OCI-LY7 (cell line): ENCODE data around the gene MRPS2. TPM values are rescaled to one million over a fixed set of nuclear protein-coding genes. Genes with fewer than 3 reads are reported as not detected.
"Not testable (repeated sequence)": the region's sequence is repeated elsewhere in the genome, so short reads cannot be mapped to it uniquely, and the experiment has no call there.

Experiments used
- Bru-seq: library from RNA; stranded (reverse); fragments of 400-500 nt; gene quantifications from one replicate; lab custom pipeline; 2021; lab: Mats Ljungman, UMichigan
- BruChase-seq, 2 experiments: library from RNA; stranded (reverse); fragments of 400-500 nt; gene quantifications; one replicate each; lab custom pipeline; 2021; lab: Mats Ljungman, UMichigan
- BruUV-seq: library from RNA; stranded (reverse); fragments of 400-500 nt; replicated peaks from 2 replicates; lab custom pipeline; 2021; lab: Mats Ljungman, UMichigan
- CTCF ChIA-PET: fragments of 300-600 bp; sonication (Branson Sonifier 250); formaldehyde crosslinking; loops from one replicate; lab custom pipeline; 2022; ENCODE audit warnings: antibody characterized with exemption; ENCODE audit not compliant: unreplicated experiment; lab: Charles Lee
- POLR2A ChIA-PET: fragments of 300-600 bp; sonication (Branson Sonifier 250); formaldehyde crosslinking; loops from one replicate; lab custom pipeline; 2022; ENCODE audit warnings: antibody characterized with exemption; lab: Charles Lee
- DNase-seq: peaks from one replicate; pipeline ENCODE4 v3.0.0-alpha.2; 2015; ENCODE audit warnings: low spot score
- H2AFZ ChIP-seq: fragments of 200-600 bp; sonication (generic), shearing (Covaris generic); 2 replicates; pipeline ENCODE4 v1.6.1; 2014; ENCODE audit warnings: mild to moderate bottlenecking, antibody characterized with exemption, low read length, moderate library complexity
- H3K27ac ChIP-seq: fragments of 200-600 bp; sonication (generic); 2 replicates; pipeline ENCODE4 v1.5.1; 2014; ENCODE audit warnings: mixed run types, low read depth, mild to moderate bottlenecking, moderate library complexity, low read length, inconsistent platforms; ENCODE audit not compliant: poor library complexity, severe bottlenecking
- H3K36me3 ChIP-seq: fragments of 200-600 bp; sonication (generic); 2 replicates; pipeline ENCODE4 v1.6.1; 2014; ENCODE audit warnings: mild to moderate bottlenecking, antibody characterized with exemption, low read length, moderate library complexity, mixed read lengths; ENCODE audit not compliant: insufficient read depth
- H3K4me1 ChIP-seq: fragments of 200-600 bp; sonication (generic); 2 replicates; pipeline ENCODE4 v1.5.1; 2014; ENCODE audit warnings: mild to moderate bottlenecking, low read length; ENCODE audit not compliant: insufficient read depth, poor library complexity, severe bottlenecking
- H3K4me2 ChIP-seq: fragments of 200-600 bp; sonication (generic); 2 replicates; pipeline ENCODE4 v1.6.1; 2014; ENCODE audit warnings: mild to moderate bottlenecking, low read length
- H3K4me3 ChIP-seq: fragments of 200-600 bp; sonication (generic); 2 replicates; pipeline ENCODE4 v1.5.1; 2014; ENCODE audit warnings: mild to moderate bottlenecking, low read depth, low read length; ENCODE audit not compliant: poor library complexity, severe bottlenecking
- H3K79me2 ChIP-seq: fragments of 200-600 bp; sonication (generic); 2 replicates; pipeline ENCODE4 v1.6.1; 2016; ENCODE audit warnings: low read depth, mild to moderate bottlenecking, low read length, moderate library complexity, mixed read lengths; ENCODE audit not compliant: insufficient read depth
- H3K9me2 ChIP-seq: fragments of 200-600 bp; sonication (generic); 2 replicates; pipeline ENCODE4 v1.6.1; 2016; ENCODE audit warnings: mild to moderate bottlenecking, low read length, mixed read lengths; ENCODE audit not compliant: insufficient read depth
- H3K9me3 ChIP-seq: fragments of 200-600 bp; sonication (generic); 2 replicates; pipeline ENCODE4 v1.6.1; 2014; ENCODE audit warnings: mild to moderate bottlenecking, mixed run types, low read length, mixed read lengths
- H4K20me1 ChIP-seq: fragments of 200-600 bp; sonication (generic); 2 replicates; pipeline ENCODE4 v1.6.1; 2014; ENCODE audit warnings: mild to moderate bottlenecking, antibody characterized with exemption, low read length, moderate library complexity, mixed read lengths; ENCODE audit not compliant: insufficient read depth
- CTCF ChIP-seq: fragments of 200-600 bp; sonication (generic); conservative IDR thresholded peaks from 2 replicates; pipeline ENCODE4 v1.5.1; 2014; ENCODE audit warnings: mild to moderate bottlenecking, antibody characterized with exemption, low read length, moderate library complexity, mixed read lengths
- EZH2phosphoT487 ChIP-seq: fragments of 200-600 bp; sonication (generic); IDR thresholded peaks from 2 replicates; pipeline ENCODE4 v1.6.1; 2018; ENCODE audit warnings: low read depth, borderline replicate concordance, mild to moderate bottlenecking, mixed run types, antibody characterized with exemption, low read length, moderate library complexity, mixed read lengths
- intact Hi-C: fragments of 100-400 bp; cut with micrococcal nuclease; formaldehyde crosslinking; loops from one replicate; pipeline ENCODE4 v1.10.0; 2022; ENCODE audit not compliant: unreplicated experiment
- long read RNA-seq: library from polyadenylated mRNA; stranded (forward); transcript quantifications from one replicate; pipeline ENCODE4 v2.0.0, GENCODE V29; 2022
- total RNA-seq, 2 experiments: library from RNA; depleted of rRNA in 1 of 2; stranded (reverse); fragments of >200 nt in 1 of 2; shearing (Covaris generic) in 1 of 2; gene quantifications; 2 replicates each; pipeline ENCODE4 v1.2.3, GENCODE V29; 2014 to 2022

The MRPS2 gene
- 30.2 and 42.7 TPM in 2 replicates for total RNA-seq (2014; rRNA removed; shearing (Covaris generic))
- total RNA-seq (2022): 50.3 and 55.7 TPM in 2 replicates
- percentile 66 among the genes with signal in this experiment for Bru-seq, nascent RNA
- percentile 80 among the genes with signal in this experiment for BruChase-seq, experiment 1, labeled RNA remaining after a 6-hour chase
- BruChase-seq, experiment 2, labeled RNA remaining after a 2-hour chase: percentile 87 among the genes with signal in this experiment
- long read RNA-seq, transcript MRPS2-201 (4 exons, 1,510 nt): major isoform, 64 of 86 reads
- long read RNA-seq, partial matches to known transcripts: 2 of 86 reads
- long read RNA-seq, other reads (novel, unspliced or antisense): 16 of 86 reads

DNA sequence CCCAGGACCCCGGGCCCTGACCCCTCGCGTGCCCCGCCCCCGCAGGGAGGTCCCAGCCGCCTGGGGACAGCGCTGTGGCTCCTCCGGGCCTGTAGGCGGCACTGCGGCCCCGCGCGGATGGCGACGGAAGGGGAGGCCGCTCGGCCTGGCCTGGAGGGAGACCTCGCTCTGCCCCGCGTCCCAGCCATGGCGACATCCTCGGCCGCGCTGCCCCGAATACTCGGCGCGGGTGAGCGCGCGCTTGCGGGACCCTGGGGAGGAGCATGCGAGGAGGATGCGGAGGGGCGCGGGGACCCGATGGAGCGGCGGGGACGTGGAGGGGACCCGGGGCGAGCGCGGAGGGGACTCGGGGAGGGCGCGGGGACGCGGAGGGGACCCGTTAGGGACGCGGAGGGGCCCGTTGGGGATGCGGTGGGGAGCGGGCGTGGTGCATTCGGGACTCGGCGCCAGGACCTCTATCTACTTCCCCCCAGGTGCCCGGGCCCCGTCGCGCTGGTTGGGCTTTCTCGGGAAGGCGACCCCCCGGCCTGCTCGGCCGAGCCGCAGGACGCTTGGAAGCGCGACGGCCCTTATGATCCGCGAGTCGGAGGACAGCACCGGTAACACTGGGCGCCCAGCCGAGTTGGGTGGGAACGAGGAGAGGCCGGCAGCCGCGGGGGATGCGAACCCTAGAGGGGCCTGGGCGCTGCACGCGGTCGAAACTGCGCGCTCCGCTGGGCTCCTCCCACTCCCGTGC, at the start of gene MRPS2:
TSS of gene MRPS2 (plus strand) at position 158 of the 736 bp plus-strand sequence. CDS start at position 187, 29 bp downstream.
- CTCF ChIA-PET: no interaction called here
- POLR2A ChIA-PET: no interaction called here

DNA sequence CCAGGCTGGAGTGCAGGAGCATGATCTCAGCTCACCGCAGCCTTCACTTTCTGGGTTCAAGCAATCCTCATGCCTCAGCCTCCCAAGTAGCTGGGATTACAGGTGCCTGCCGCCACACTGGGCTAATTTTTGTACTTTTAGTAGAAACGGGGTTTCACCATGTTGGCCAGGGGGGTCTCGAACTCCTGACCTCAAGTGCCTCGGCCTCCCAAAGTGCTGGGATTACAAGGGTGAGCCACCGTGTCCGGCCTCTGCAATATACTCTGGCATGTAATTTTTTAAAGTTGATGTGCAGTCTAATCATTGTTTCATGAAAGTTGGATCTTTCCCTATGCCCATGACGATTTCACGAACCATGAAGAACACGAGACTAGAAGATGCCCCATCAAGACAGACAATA, 49.5 kb upstream of the MRPS2 start:
- no peak overlapping the region for H3K4me3 ChIP-seq
- no peaks in the 10 kb centered on the region for H3K36me3 ChIP-seq
- BruUV-seq: no TSS peak
- no peak for DNase-seq
- H3K4me1 ChIP-seq: no peaks in the 10 kb centered on the region
- no peaks in the 10 kb centered on the region for H3K9me3 ChIP-seq
- H2AFZ ChIP-seq: no peak overlapping the region
- H3K79me2 ChIP-seq: no peaks in the 10 kb centered on the region
- H3K9me2 ChIP-seq: no peaks in the 10 kb centered on the region
- H3K4me2 ChIP-seq: no peak overlapping the region
- CTCF ChIA-PET: no interaction called here
- no peak overlapping the region for H3K27ac ChIP-seq
- H4K20me1 ChIP-seq: no peaks in the 10 kb centered on the region
- POLR2A ChIA-PET: interaction anchor here (0.6 kb wide), 1 partner anchor 90 kb away, joined by 4 read pairs; no protein-coding TSS in a partner anchor
- intact Hi-C loops: no loop called here
- no peak for TF ChIP-seq EZH2phosphoT487
- no peak for TF ChIP-seq CTCF

More for the DNA sequence above, at the start of gene MRPS2:
- Histone ChIP-seq H3K4me2 (peak within 1 kb of the TSS; percentile 100), H3K27ac (peak within 1 kb of the TSS; percentile 39), H3K79me2 (peaks cover 16% of the 10 kb centered on the region; the same call in 1 of the 2 replicates), H2AFZ (peak within 1 kb of the TSS; percentile 99), H4K20me1 (no peaks in the 10 kb centered on the region), H3K9me2 (no peaks in the 10 kb centered on the region), H3K4me3 (peak within 1 kb of the TSS; percentile 89), H3K4me1 (peaks cover 18% of the 10 kb centered on the region), H3K36me3 (peaks cover 41% of the 10 kb centered on the region), H3K9me3 (no peaks in the 10 kb centered on the region)
- no TSS peak for BruUV-seq
- DNase-seq: peak; percentile 89
- intact Hi-C loops: no loop called here
- TF ChIP-seq EZH2phosphoT487: no peak
- peak; percentile 79 for TF ChIP-seq CTCF

GRCh38 chr9:135451909-135452308, 48.6 kb upstream of the MRPS2 start:
- H2AFZ ChIP-seq, H3K9me3 ChIP-seq, H3K9me2 ChIP-seq, POLR2A ChIA-PET, intact Hi-C loops, H3K27ac ChIP-seq, H3K79me2 ChIP-seq, BruUV-seq, H3K4me3 ChIP-seq, H3K36me3 ChIP-seq, H3K4me1 ChIP-seq, DNase-seq, CTCF ChIA-PET, H3K4me2 ChIP-seq, H4K20me1 ChIP-seq: not testable (repeated sequence)
